DLD1 (cell line): ENCODE measurements around the gene RAX2.

Source experiments
- in situ Hi-C: cut with HindIII; loops from 2 replicates; pipeline ENCODE4 v1.10.0; 2017; ENCODE audit warnings: low sequenced_read_pairs

The RAX2 gene

DNA sequence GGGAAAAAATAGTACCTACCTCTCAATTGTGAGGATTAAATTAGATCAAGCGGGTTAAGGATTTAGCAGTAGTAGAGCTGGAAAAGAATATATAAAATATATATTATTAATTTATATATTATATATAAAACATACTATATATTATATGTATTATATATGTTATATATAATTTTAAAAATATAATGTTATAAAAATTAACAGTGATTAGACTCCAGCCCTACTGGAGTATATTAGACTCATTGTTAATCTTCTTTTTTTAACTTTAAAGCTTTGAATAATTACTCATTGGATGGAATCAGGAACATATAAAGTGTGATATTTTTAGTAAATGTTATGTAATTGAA, 9.9 kb downstream of the RAX2 start:
- in situ Hi-C loops, result no loop called here

DNA sequence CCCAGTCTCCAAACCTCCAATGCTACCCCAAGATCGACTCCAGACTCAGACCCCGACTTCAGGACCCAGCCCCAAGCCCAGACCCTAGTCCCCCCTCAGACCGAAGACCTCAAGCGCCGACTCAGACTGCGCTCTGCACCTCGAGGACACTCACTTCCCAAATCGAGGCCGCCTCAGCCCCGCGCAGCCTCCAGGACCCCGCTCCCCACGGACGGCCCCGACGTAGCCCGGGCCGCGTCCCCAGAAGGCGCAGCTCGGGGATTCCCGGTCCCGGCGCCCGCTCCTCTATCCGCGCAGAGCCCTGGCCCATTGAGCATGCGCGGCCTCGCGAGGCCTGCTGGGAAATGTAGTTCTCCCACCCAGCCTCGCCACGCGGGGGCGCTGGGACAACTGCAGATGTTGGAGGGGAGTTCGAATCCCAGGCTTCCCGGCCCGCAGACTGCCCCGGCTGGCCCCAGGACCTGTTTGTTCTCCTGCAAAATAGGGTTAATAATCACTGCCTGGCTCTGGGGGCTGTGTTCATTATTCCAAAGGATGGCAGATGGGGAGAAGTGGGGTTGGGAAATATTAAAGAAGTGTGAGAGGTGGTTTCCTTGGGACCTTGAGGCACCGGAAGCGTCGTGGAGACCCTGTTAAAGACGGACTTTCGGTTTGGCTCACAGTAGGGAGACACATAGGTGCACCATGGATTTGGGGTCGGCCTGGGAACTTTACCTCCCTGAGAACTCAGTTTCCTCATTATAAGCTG, 10.5 kb downstream of the RAX2 start, which contains the start of gene APBA3:
Gene APBA3, minus strand, starts transcription at position 311 of the 748 bp plus-strand sequence. CDS start 1,428 bp downstream, outside the sequence.
- in situ Hi-C loops, result no loop called here

- in situ Hi-C loops, result no loop called here
These were observed 11.1 kb downstream of the RAX2 start for GRCh38 chr19:3760871-3761361.

DNA sequence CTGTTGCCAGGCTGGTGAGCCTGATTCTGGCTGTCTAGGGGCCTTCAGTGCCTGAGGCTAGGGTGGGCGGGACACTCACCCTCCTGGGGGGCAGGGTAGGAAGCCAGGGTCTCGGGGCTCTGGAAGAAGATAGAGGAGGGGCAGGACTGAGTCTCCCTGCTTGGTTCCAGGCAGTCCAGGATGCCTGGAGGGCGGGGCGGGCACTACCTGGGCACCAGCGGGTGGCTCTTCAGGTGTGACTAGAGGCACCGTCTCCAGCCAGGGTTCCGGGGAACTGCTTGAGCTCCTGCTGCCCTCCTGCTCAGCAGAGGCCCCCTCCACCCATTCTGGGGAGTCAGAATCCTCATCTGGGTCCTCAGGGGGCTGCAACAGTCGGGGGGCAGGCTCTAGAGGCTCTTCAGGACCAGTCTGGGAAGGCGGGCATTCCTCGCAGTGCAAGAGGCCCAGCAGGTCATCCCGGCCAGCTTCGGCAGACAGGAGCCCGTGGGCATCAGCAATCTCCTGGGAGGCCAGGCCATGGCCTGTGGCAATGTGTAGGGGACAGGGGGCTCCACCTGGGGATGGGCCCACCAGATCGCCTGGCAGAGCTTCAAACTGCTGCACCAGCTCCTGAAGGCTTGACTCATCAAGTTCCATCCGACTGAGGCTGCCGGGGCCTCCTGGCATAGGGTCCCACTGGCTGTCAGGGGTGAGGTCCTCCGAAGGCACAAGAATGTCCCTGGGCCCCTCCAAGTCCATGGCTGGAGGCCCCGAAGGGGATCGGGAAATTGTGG, 12.4 kb downstream of the RAX2 start:
- in situ Hi-C loops, result loop anchor here (5.0 kb wide), 1 partner anchor 37 kb away; no protein-coding TSS in a partner anchor

- in situ Hi-C loops, result loop anchor here (5.0 kb wide), 1 partner anchor 36 kb away; no protein-coding TSS in a partner anchor
These were observed 13.7 kb downstream of the RAX2 start for GRCh38 chr19:3758297-3758696.

DNA sequence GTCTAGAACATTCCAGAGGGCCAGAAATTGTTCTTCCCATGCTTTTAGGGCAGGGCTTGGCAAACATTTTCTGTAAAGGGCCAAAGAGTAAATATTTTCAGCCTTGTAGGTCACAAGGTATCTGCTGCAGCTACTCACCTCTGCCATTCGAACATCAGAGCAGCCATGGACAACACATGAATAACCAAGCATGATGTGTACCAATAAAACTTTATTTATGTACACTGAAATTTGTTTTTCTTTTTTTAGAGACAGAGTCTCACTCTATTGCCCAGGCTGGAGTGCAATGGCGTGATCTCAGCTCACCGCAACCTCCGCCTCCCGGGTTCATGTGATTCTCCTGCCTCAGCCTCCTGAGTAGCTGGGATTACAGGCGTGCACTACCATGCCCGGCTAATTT, 14.3 kb downstream of the RAX2 start:
- in situ Hi-C loops, result loop anchor here (5.0 kb wide), 1 partner anchor 35 kb away; no protein-coding TSS in a partner anchor

GRCh38 chr19:3753631-3754410, 18.2 kb downstream of the RAX2 start:
- in situ Hi-C loops, result no loop called here

DNA sequence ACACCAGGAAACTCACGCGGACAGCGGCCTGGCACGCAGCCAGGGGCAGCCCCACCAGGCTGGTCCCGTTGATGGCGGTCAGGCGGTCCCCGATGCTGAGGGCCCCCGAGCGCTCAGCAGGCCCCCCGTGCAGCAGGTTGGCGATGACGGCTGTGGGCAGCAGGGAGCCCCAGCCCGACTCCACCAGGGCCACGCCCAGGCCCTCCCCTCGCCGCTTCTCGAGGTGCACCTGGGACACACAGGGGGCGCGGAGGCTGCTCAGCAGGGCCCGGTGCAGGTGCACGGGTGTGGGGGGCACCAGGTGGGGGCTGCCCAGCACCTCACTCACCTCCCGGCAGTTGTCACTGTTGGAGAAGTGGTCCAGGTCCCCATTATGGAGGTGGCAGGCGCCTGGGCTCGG, 19.5 kb downstream of the RAX2 start:
- in situ Hi-C loops, result no loop called here

GRCh38 chr19:3751236-3751635, 20.8 kb downstream of the RAX2 start:
- in situ Hi-C loops, result no loop called here

GRCh38 chr19:3750211-3750610, 21.8 kb downstream of the RAX2 start:
- in situ Hi-C loops, result no loop called here

DNA sequence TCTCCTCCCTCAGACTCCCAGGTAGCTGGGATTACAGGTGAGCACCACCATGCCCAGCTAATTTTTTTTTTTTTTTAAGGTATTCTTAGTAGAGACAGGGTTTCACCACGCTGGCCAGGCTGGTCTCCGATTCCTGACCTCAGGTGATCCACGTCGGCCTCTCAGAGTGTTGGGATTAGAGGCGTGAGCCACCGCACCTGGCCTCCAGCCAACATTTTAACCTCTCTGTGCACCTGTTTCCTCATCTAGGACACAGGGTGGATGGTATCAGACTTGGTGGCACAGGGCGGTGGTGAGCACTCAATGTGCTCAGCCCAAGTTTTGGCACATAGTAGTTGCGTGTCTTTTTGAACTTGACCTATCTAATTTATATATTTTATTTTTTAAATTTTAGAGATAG, 23.1 kb downstream of the RAX2 start:
- in situ Hi-C loops, result no loop called here

- in situ Hi-C loops, result no loop called here
These were observed 25.5 kb downstream of the RAX2 start for GRCh38 chr19:3746371-3747056.

DNA sequence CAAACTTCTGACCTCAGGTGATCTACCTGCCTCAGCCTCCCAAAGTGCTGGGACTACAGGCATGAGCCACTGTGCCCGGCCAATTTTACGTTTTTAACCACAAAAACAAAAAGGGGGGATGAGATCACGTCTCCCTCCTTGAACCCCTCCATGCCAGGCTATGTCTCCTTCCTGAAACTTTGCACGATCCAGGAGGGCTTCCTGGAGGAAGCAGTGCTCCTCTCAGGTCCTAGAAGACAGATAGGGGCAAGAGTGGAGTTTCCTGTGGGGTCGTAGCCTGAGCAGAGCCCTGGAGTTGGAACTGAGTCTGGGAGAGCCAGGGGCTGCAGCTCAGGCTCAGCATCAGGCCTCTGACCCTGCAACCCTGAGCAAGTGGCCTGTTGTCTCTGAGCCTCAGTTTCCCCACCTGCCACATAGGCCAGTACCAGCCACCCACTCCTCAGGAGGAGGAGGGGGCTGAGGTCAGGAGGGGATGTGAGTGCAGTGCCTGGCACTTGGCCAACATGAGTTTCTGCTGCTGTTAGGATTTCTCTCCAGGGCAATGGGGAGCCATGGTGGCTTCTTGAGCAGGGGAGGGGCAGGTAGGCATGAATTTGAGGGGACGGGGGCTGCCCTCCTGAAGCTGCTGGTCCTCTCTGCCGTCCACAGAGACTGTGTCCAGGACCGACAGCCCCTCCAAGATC, 26.5 kb downstream of the RAX2 start:
- in situ Hi-C loops, result no loop called here

GRCh38 chr19:3743486-3743885, 28.5 kb downstream of the RAX2 start:
- in situ Hi-C loops, result no loop called here

GRCh38 chr19:3740431-3740830, 31.6 kb downstream of the RAX2 start:
- in situ Hi-C loops, result no loop called here

DNA sequence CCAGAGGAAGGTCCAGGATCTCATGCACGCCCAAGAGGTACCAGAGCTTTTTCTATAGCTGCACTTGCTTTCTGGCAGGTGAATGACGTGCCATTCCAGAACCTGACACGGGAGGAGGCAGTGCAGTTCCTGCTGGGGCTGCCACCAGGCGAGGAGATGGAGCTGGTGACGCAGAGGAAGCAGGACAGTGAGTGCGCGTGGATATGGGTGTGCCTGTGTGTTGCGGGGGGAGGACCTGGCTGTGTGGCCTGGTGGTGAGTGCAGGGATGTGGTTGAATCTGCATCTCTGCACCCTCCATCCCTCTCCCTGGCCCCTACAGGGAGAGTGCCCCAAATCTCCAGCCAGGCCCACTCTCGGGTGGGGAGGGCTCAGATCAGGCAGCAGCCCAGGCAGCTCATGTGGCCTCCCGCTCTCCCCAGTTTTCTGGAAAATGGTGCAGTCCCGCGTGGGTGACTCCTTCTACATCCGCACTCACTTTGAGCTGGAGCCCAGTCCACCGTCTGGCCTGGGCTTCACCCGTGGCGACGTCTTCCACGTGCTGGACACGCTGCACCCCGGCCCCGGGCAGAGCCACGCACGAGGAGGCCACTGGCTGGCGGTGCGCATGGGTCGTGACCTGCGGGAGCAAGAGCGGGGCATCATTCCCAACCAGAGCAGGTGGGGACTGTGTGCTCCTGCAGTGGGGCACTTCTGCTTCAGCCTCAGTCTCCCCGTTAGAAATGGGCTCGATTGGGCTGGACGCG, 33.4 kb downstream of the RAX2 start:
- in situ Hi-C loops, result no loop called here

DNA sequence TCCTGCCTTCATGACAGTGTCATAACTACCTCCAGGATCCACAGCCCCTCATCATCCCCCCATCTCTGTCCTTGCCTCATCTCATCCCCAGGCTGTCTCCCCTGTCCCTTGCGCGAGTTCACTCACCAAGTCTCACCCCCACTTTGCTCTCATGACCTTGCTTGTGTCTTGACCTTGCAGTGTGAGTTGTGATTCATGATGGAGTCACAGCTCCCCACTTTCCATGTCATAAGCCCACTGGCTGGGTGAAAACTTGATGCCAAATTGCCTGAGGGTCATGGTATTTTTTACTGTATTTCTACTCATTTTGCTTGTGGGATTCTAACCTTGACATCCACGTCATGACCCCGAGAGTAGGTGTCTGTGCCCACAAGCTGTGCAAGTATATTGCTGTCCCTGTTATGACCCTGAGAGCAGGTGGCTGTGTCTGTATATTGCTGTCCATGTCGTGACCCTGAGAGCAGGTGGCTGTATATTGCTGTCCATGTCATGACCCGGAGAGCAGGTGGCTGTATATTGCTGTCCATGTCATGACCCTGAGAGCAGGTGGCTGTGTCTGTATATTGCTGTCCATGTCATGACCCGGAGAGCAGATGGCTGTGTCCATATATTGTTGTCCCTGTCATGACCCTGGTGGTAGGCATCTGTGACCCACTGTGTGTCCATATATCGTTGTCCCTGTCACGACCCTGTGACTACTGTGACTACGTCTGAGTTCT, 34.4 kb downstream of the RAX2 start:
- in situ Hi-C loops, result no loop called here

- in situ Hi-C loops, result no loop called here
These were observed 35.8 kb downstream of the RAX2 start for GRCh38 chr19:3736106-3736724.
